B cell (primary cell): ENCODE measurements around the gene CREB3L1.
"Not testable (repeated sequence)": the region's sequence is repeated elsewhere in the genome, so short reads cannot be mapped to it uniquely, and the experiment has no call there.

Experiments
- CTCF ChIP-seq: fragments of 200-600 bp; IDR thresholded peaks from one replicate; pipeline ENCODE4 v1.8.0; 2022; ENCODE audit warnings: antibody characterized with exemption, mild to moderate bottlenecking
- EZH2 ChIP-seq: IDR thresholded peaks from 2 replicates; pipeline ENCODE4 v1.6.1; 2012; ENCODE audit warnings: borderline replicate concordance, low read depth, mild to moderate bottlenecking, moderate library complexity, low read length; ENCODE audit not compliant: insufficient read depth, poor library complexity, severe bottlenecking

GRCh38 chr11:46259347-46259746 lies 18.1 kb upstream of the CREB3L1 start:
- TF ChIP-seq CTCF, EZH2: not testable (repeated sequence)
